IMR-90 (cell line): ENCODE results near the gene FMR1. TPM values are rescaled to one million over a fixed set of nuclear protein-coding genes. Genes with fewer than 3 reads are reported as not detected.

Source experiments
- ATAC-seq: fragments of 200-7000 bp; cut with Tn5 transposase; 2 replicates; pipeline ENCODE4 v1.9.1; 2020; ENCODE audit warnings: low read depth, mild to moderate bottlenecking, moderate library complexity
- BruUV-seq: library from RNA; stranded (reverse); fragments of 400-500 nt; replicated peaks from 2 replicates; lab custom pipeline; 2021; lab: Mats Ljungman, UMichigan
- CTCF ChIA-PET: fragments of 300-600 bp; formaldehyde crosslinking; extraction: SDS; loops from one replicate; lab custom pipeline; 2021; ENCODE audit warnings: antibody characterized with exemption; lab: Yijun Ruan, JAX
- POLR2A ChIA-PET: fragments of 300-600 bp; sonication (Branson Sonifier 250); formaldehyde crosslinking; loops from one replicate; lab custom pipeline; 2022; ENCODE audit warnings: antibody characterized with exemption; ENCODE audit not compliant: unreplicated experiment; lab: Charles Lee
- DNase-seq: peaks from one replicate; pipeline ENCODE4 v3.0.0; 2013
- H2AFZ ChIP-seq: replicated peaks from 2 replicates; pipeline ENCODE3; 2013; ENCODE audit warnings: low read length, mild to moderate bottlenecking; ENCODE audit not compliant: poor library complexity
- H2AK5ac ChIP-seq: 2 replicates; pipeline ENCODE4 v1.6.1; 2013; ENCODE audit warnings: low read depth, low read length, inconsistent platforms
- H2AK9ac ChIP-seq: replicated peaks from 2 replicates; pipeline ENCODE3; 2013; ENCODE audit warnings: mild to moderate bottlenecking, low read depth, low read length, moderate library complexity; ENCODE audit not compliant: poor library complexity
- H2BK120ac ChIP-seq: 2 replicates; pipeline ENCODE4 v1.6.1; 2013; ENCODE audit warnings: low read depth, low read length, inconsistent platforms
- H2BK15ac ChIP-seq: 3 replicates; pipeline ENCODE4 v1.6.1; 2013; ENCODE audit warnings: low read depth, low read length, inconsistent platforms
- H2BK20ac ChIP-seq: 2 replicates; pipeline ENCODE4 v1.6.1; 2013; ENCODE audit warnings: low read depth, mild to moderate bottlenecking, inconsistent platforms, low read length, moderate library complexity
- H2BK5ac ChIP-seq: 2 replicates; pipeline ENCODE4 v1.6.1; 2013; ENCODE audit warnings: mild to moderate bottlenecking, low read depth, low read length, inconsistent platforms; ENCODE audit not compliant: poor library complexity, severe bottlenecking
- H3K14ac ChIP-seq: replicated peaks from 2 replicates; pipeline ENCODE4 v1.6.1; 2013; ENCODE audit warnings: low read depth, low read length, inconsistent platforms
- H3K18ac ChIP-seq: 2 replicates; pipeline ENCODE4 v1.6.1; 2013; ENCODE audit warnings: low read depth, low read length, control low read depth
- H3K23ac ChIP-seq: 2 replicates; pipeline ENCODE4 v1.6.1; 2013; ENCODE audit warnings: low read depth, low read length, inconsistent platforms
- H3K27ac ChIP-seq: 2 replicates; pipeline ENCODE4 v1.5.1; 2013; ENCODE audit warnings: mild to moderate bottlenecking, control low read depth, low read length; ENCODE audit not compliant: insufficient read depth
- H3K27me3 ChIP-seq: 2 replicates; pipeline ENCODE4 v1.6.1; 2013; ENCODE audit warnings: low read length; ENCODE audit not compliant: control insufficient read depth, insufficient read depth
- H3K36me3 ChIP-seq: 2 replicates; pipeline ENCODE4 v1.6.1; 2013; ENCODE audit warnings: low read length, mixed read lengths; ENCODE audit not compliant: control insufficient read depth, insufficient read depth
- H3K4ac ChIP-seq: 2 replicates; pipeline ENCODE4 v1.6.1; 2013; ENCODE audit warnings: low read depth, low read length, inconsistent platforms
- H3K4me1 ChIP-seq: 2 replicates; pipeline ENCODE4 v1.6.1; 2013; ENCODE audit warnings: low read length, mixed read lengths; ENCODE audit not compliant: control insufficient read depth, insufficient read depth
- H3K4me2 ChIP-seq: 2 replicates; pipeline ENCODE4 v1.6.1; 2013; ENCODE audit warnings: low read depth, mild to moderate bottlenecking, control low read depth, low read length, moderate library complexity
- H3K4me3 ChIP-seq: 2 replicates; pipeline ENCODE4 v1.5.1; 2013; ENCODE audit warnings: low read depth, mild to moderate bottlenecking, control low read depth, low read length, moderate library complexity; ENCODE audit not compliant: insufficient read depth
- H3K56ac ChIP-seq: 2 replicates; pipeline ENCODE4 v1.6.1; 2013; ENCODE audit warnings: low read length, inconsistent platforms; ENCODE audit not compliant: insufficient read depth; ENCODE audit errors: extremely low read depth
- H3K79me1 ChIP-seq, 2 experiments: 2 replicates each; pipeline ENCODE4 v1.6.1; 2013; ENCODE audit warnings: low read length in 2 of 2, inconsistent platforms in 1 of 2, low read depth in 1 of 2
- H3K9ac ChIP-seq: 2 replicates; pipeline ENCODE4 v1.6.1; 2013; ENCODE audit warnings: low read depth, low read length, control low read depth
- H3K9me1 ChIP-seq: 2 replicates; pipeline ENCODE4 v1.6.1; 2013; ENCODE audit warnings: low read length, inconsistent platforms; ENCODE audit not compliant: insufficient read depth
- H3K9me3 ChIP-seq: 2 replicates; pipeline ENCODE4 v1.6.1; 2013; ENCODE audit warnings: low read length; ENCODE audit not compliant: control insufficient read depth, insufficient read depth
- H4K20me1 ChIP-seq: 2 replicates; pipeline ENCODE4 v1.6.1; 2013; ENCODE audit warnings: low read length, inconsistent platforms; ENCODE audit not compliant: insufficient read depth
- H4K5ac ChIP-seq: 2 replicates; pipeline ENCODE4 v1.6.1; 2013; ENCODE audit warnings: mild to moderate bottlenecking, low read depth, low read length, control low read depth
- H4K8ac ChIP-seq, 2 experiments: 2 replicates each; pipeline ENCODE4 v1.6.1; 2013; ENCODE audit warnings: low read depth in 2 of 2, low read length in 2 of 2, control low read depth in 1 of 2, inconsistent platforms in 1 of 2
- H4K91ac ChIP-seq: 2 replicates; pipeline ENCODE4 v1.6.1; 2013; ENCODE audit warnings: low read depth, low read length, inconsistent platforms; ENCODE audit not compliant: insufficient read depth
- CHD1 ChIP-seq: IDR thresholded peaks from 2 replicates; pipeline ENCODE4 v1.6.1; 2012; ENCODE audit warnings: low read depth, low read length, improper control_type of control experiment
- CTCF ChIP-seq: conservative IDR thresholded peaks from 2 replicates; pipeline ENCODE4 v1.5.1; 2012; ENCODE audit warnings: mild to moderate bottlenecking, low read depth, low read length, improper control_type of control experiment
- ELK1 ChIP-seq: fragments of 150-350 bp; IDR thresholded peaks from 2 replicates; pipeline ENCODE4 v1.6.1; 2016; ENCODE audit warnings: low read depth, mild to moderate bottlenecking, low read length, moderate library complexity, borderline replicate concordance
- FOS ChIP-seq: fragments of 150-350 bp; IDR thresholded peaks from 2 replicates; pipeline ENCODE4 v1.6.1; 2016; ENCODE audit warnings: low read depth, low read length
- MAFK ChIP-seq: IDR thresholded peaks from 2 replicates; pipeline ENCODE4 v1.6.1; 2012; ENCODE audit warnings: low read depth, low read length, improper control_type of control experiment
- MAZ ChIP-seq: IDR thresholded peaks from 2 replicates; pipeline ENCODE4 v1.6.1; 2012; ENCODE audit warnings: low read depth, mild to moderate bottlenecking, low read length, improper control_type of control experiment, moderate library complexity, borderline replicate concordance
- POLR2A ChIP-seq: IDR thresholded peaks from 2 replicates; pipeline ENCODE4 v1.6.1; 2012; ENCODE audit warnings: mild to moderate bottlenecking, low read depth, low read length
- RAD21 ChIP-seq: IDR thresholded peaks from 2 replicates; pipeline ENCODE4 v1.6.1; 2012; ENCODE audit warnings: low read length, improper control_type of control experiment
- USF2 ChIP-seq: fragments of 150-350 bp; IDR thresholded peaks from 2 replicates; pipeline ENCODE4 v1.6.1; 2017; ENCODE audit warnings: mild to moderate bottlenecking, antibody characterized with exemption, low read length, low read depth
- WGBS, 2 experiments: methylation state at CpG; one replicate each; pipeline versions ENCODE4 v1.1.5 to v1.1.7; 2013; ENCODE audit warnings: missing lambda C conversion rate in 2 of 2; ENCODE audit not compliant: insufficient read length in 1 of 2; ENCODE audit errors: extremely low coverage in 2 of 2; 5-methylcytosine and 5-hydroxymethylcytosine counted together
- dilution Hi-C: fragments of 300-500 bp; cut with HindIII; formaldehyde crosslinking; loops from one replicate; pipeline ENCODE4 v1.14.3; 2018; ENCODE audit warnings: low sequenced_read_pairs; ENCODE audit not compliant: unreplicated experiment
- in situ Hi-C: fragments of 300-500 bp; cut with MboI; formaldehyde crosslinking; loops from 3 replicates; pipeline ENCODE4 v1.14.3; 2019; ENCODE audit warnings: low sequenced_read_pairs, inconsistent platforms, mixed read lengths
- intact Hi-C: fragments of 100-400 bp; cut with micrococcal nuclease; formaldehyde crosslinking; loops from 2 replicates; pipeline ENCODE4 v1.10.0; 2022
- polyA plus RNA-seq, 3 experiments: library from polyadenylated mRNA; depleted of rRNA; stranded (reverse); fragments of >200 nt; gene quantifications; 2 replicates each; pipeline ENCODE4 v1.2.3, GENCODE V29; 2012; ENCODE audit warnings: low replicate concordance in 1 of 3
- total RNA-seq: library from RNA; depleted of rRNA; stranded (reverse); fragments of >200 nt; gene quantifications from 2 replicates; pipeline ENCODE4 v1.2.3, GENCODE V29; 2012

Gene FMR1
- total and polyA plus RNA-seq, 2 of the 4 experiments (the other 2 are of a cell fraction): 12.2 to 17.6 TPM

- no peak overlapping the region for H3K14ac ChIP-seq
- H3K27ac ChIP-seq: no peak overlapping the region
- intact Hi-C loops: no loop called here
- no peaks in the 10 kb centered on the region for H3K4me1 ChIP-seq
- no peak overlapping the region for H3K18ac ChIP-seq
- no peak overlapping the region for H2AK5ac ChIP-seq
- H3K79me1 ChIP-seq: peaks cover 0 to 5% of the 10 kb centered on the region in 2 experiments; a peak in 3 of 4 replicates
- no peak overlapping the region for H2BK5ac ChIP-seq
- DNase-seq (no peak), ATAC-seq (no peak)
- no peak overlapping the region for H3K4me2 ChIP-seq
- no peak overlapping the region for H4K91ac ChIP-seq
- no TSS peak for BruUV-seq
- no peak overlapping the region for H3K23ac ChIP-seq
- dilution Hi-C loops: no loop called here
- H3K9me1 ChIP-seq: no peaks in the 10 kb centered on the region
- POLR2A ChIA-PET: no interaction called here
- no peak overlapping the region for H2AK9ac ChIP-seq
- H3K9ac ChIP-seq: no peak overlapping the region
- in situ Hi-C loops: no loop called here
- CTCF ChIA-PET: no interaction called here
- no peak overlapping the region for H4K5ac ChIP-seq
- H3K36me3 ChIP-seq: no peaks in the 10 kb centered on the region
- WGBS, 2 experiments: no CpG with 5 or more reads among the region's 3 CpGs
- no peak overlapping the region for H4K8ac ChIP-seq
- TF ChIP-seq USF2 (no peak), POLR2A (no peak), MAZ (no peak), MAFK (no peak), CTCF (no peak), ELK1 (no peak), CHD1 (no peak), RAD21 (no peak), FOS (no peak)
- no peaks in the 10 kb centered on the region for H3K9me3 ChIP-seq
- no peak overlapping the region for H3K56ac ChIP-seq
- H2BK120ac ChIP-seq: no peak overlapping the region
- H4K20me1 ChIP-seq: no peaks in the 10 kb centered on the region
- no peak overlapping the region for H2AFZ ChIP-seq
- H2BK15ac ChIP-seq: no peak overlapping the region
- H3K4me3 ChIP-seq: no peak overlapping the region
- no peak overlapping the region for H2BK20ac ChIP-seq
- no peaks in the 10 kb centered on the region for H3K27me3 ChIP-seq
- H3K4ac ChIP-seq: no peak overlapping the region
Measured at GRCh38 chrX:147914591-147914990, 2.9 kb downstream of the FMR1 start.
